Measurements from ENCODE around the gene CD72. TPM values are rescaled to one million over a fixed set of nuclear protein-coding genes. Genes with fewer than 3 reads are reported as not detected.

The CD72 gene
- total RNA-seq, 1 donor, result 1.1 TPM

Small RNA genes lying within 50 kb of the gene (small RNA-seq; reads per million reads assigned to genes)
- gene MIR4667, result not detected
- gene RMRP, result not detected
- not detected for gene RPS29P17

Other genes starting within 250 kb of the CD72 start
- gene RUSC2, start 128.3 kb downstream of the CD72 start, total RNA-seq (ENCODE audit: low replicate concordance), result 19.2 and 32.9 TPM in 2 replicates
- gene TESK1, start 13.2 kb downstream of the CD72 start, total RNA-seq (ENCODE audit: low replicate concordance), result 13.3 and 21.3 TPM in 2 replicates
- 0.18 and 1.6 TPM in 2 replicates for gene SIT1, start 32.5 kb upstream of the CD72 start, total RNA-seq (ENCODE audit: low replicate concordance)
- 966 and 30,763 TPM in 2 replicates for gene RMRP, start 39.6 kb upstream of the CD72 start, total RNA-seq (ENCODE audit: low replicate concordance)
- gene CCDC107, start 39.9 kb upstream of the CD72 start, total RNA-seq (ENCODE audit: low replicate concordance), result 6.1 and 10.9 TPM in 2 replicates
- 3.9 TPM in 1 of 2 replicates, not detected in the other for gene ARHGEF39, start 46.8 kb upstream of the CD72 start, total RNA-seq (ENCODE audit: low replicate concordance)
- gene CA9, start 55.5 kb upstream of the CD72 start, total RNA-seq (ENCODE audit: low replicate concordance), result 0.45 and 1.5 TPM in 2 replicates
- gene TPM2, start 71.5 kb upstream of the CD72 start, total RNA-seq (ENCODE audit: low replicate concordance), result 484 and 2,099 TPM in 2 replicates
- gene TLN1, start 113.8 kb upstream of the CD72 start, total RNA-seq (ENCODE audit: low replicate concordance), result 287 and 513 TPM in 2 replicates
- 56.1 and 68.3 TPM in 2 replicates for gene CREB3, start 114.3 kb upstream of the CD72 start, total RNA-seq (ENCODE audit: low replicate concordance)
- gene GBA2, start 130.8 kb upstream of the CD72 start, total RNA-seq (ENCODE audit: low replicate concordance), result 25.5 and 36.1 TPM in 2 replicates
- 7.8 and 16.0 TPM in 2 replicates for gene RGP1, start 130.9 kb upstream of the CD72 start, total RNA-seq (ENCODE audit: low replicate concordance)
- gene MSMP, start 135.9 kb upstream of the CD72 start, total RNA-seq (ENCODE audit: low replicate concordance), result not detected in 2 replicates
- gene NPR2, start 173.2 kb upstream of the CD72 start, total RNA-seq (ENCODE audit: low replicate concordance), result 17.1 and 21.4 TPM in 2 replicates
- gene SPAG8, start 193.8 kb upstream of the CD72 start, total RNA-seq (ENCODE audit: low replicate concordance), result 0.81 and 3.3 TPM in 2 replicates
- 24.9 and 32.6 TPM in 2 replicates for gene HINT2, start 196.6 kb upstream of the CD72 start, total RNA-seq (ENCODE audit: low replicate concordance)
- not detected in 2 replicates for gene FAM221B, start 210.3 kb upstream of the CD72 start, total RNA-seq (ENCODE audit: low replicate concordance)
- 1.9 and 2.8 TPM in 2 replicates for gene TMEM8B, start 210.8 kb upstream of the CD72 start, total RNA-seq (ENCODE audit: low replicate concordance)